B cell (primary cell): ENCODE results near the gene UNC93B1. TPM values are rescaled to one million over a fixed set of nuclear protein-coding genes. Genes with fewer than 3 reads are reported as not detected.

Experiments used
- ATAC-seq: fragments of 200-7000 bp; cut with Tn5 transposase; one replicate; pipeline ENCODE4 v1.10.0; 2021; ENCODE audit warnings: low read depth, mild to moderate bottlenecking, moderate number of reproducible peaks, moderate library complexity
- CTCF ChIA-PET: fragments of 350-600 bp; sonication (Branson Sonifier 250); formaldehyde crosslinking; loops from one replicate; lab custom pipeline; 2021; ENCODE audit warnings: antibody characterized with exemption, inconsistent platforms; lab: Charles Lee
- POLR2A ChIA-PET: fragments of 350-600 bp; sonication (Branson Sonifier 250); formaldehyde crosslinking; loops from one replicate; lab custom pipeline; 2021; ENCODE audit warnings: antibody characterized with exemption; lab: Charles Lee
- DNase-seq: peaks from one replicate; pipeline ENCODE4 v3.0.0; 2013
- H2AFZ ChIP-seq: 2 replicates; pipeline ENCODE4 v1.6.1; 2012; ENCODE audit warnings: mild to moderate bottlenecking, low read depth, low read length; ENCODE audit not compliant: insufficient read depth, poor library complexity, severe bottlenecking
- H3K27ac ChIP-seq, 2 donors: 1 replicate in 1 of 2; 2 replicates in 1 of 2; pipeline ENCODE4 v1.5.1; 2012 to 2013; ENCODE audit warnings: low read length in 2 of 2, mild to moderate bottlenecking in 2 of 2, moderate library complexity in 1 of 2
- H3K27me3 ChIP-seq, 4 experiments: fragments of 200-600 bp in 1 of 4; sonication (generic) in 1 of 4; replicated peaks in 1 of 4; 1 replicate in 2 of 4; 2 replicates in 2 of 4; pipeline versions ENCODE4 v1.6.1 to v1.7.0; 2013 to 2016; ENCODE audit warnings: low read length in 3 of 4, mild to moderate bottlenecking in 2 of 4, mixed read lengths in 1 of 4, moderate library complexity in 1 of 4; ENCODE audit not compliant: insufficient read depth in 4 of 4, control insufficient read depth in 3 of 4; ENCODE audit errors: control extremely low read depth in 1 of 4
- H3K36me3 ChIP-seq, 2 experiments: replicated peaks in 1 of 2; 1 replicate in 1 of 2; 2 replicates in 1 of 2; pipeline versions ENCODE4 v1.6.1 to v1.7.1; 2013; ENCODE audit warnings: low read length in 1 of 2; ENCODE audit not compliant: insufficient read depth in 2 of 2, control insufficient read depth in 1 of 2; ENCODE audit errors: control extremely low read depth in 1 of 2, extremely low read depth in 1 of 2
- H3K4me1 ChIP-seq, 2 donors: fragments of 200-600 bp in 1 of 2; sonication (generic) in 1 of 2; 1 replicate in 1 of 2; 2 replicates in 1 of 2; pipeline versions ENCODE4 v1.5.1 to v1.6.1; 2013 to 2017; ENCODE audit warnings: low read length in 2 of 2; ENCODE audit not compliant: control insufficient read depth in 2 of 2, insufficient read depth in 2 of 2
- H3K4me2 ChIP-seq: replicated peaks from 2 replicates; pipeline ENCODE3; 2012; ENCODE audit warnings: mild to moderate bottlenecking, low read depth, low read length; ENCODE audit not compliant: poor library complexity, severe bottlenecking
- H3K4me3 ChIP-seq, 5 experiments: fragments of 200-600 bp in 1 of 5; sonication (generic) in 1 of 5; 1 replicate in 3 of 5; 2 replicates in 2 of 5; pipeline versions ENCODE4 v1.5.1 to v1.7.0; 2011 to 2016; ENCODE audit warnings: low read length in 4 of 5, mild to moderate bottlenecking in 4 of 5, low read depth in 2 of 5, control low read depth in 1 of 5, moderate library complexity in 1 of 5; ENCODE audit not compliant: insufficient read depth in 1 of 5; ENCODE audit errors: control extremely low read depth in 1 of 5, extremely low read depth in 1 of 5
- H3K79me2 ChIP-seq: fragments of 200-600 bp; sonication (generic); one replicate; pipeline ENCODE4 v1.6.0; 2016; ENCODE audit warnings: low read length; ENCODE audit not compliant: control insufficient read depth, insufficient read depth
- H3K9ac ChIP-seq: fragments of 200-600 bp; sonication (generic); 2 replicates; pipeline ENCODE4 v1.6.1; 2017; ENCODE audit warnings: mild to moderate bottlenecking, low read length, moderate library complexity
- H3K9me3 ChIP-seq, 3 donors: one replicate each; pipeline versions ENCODE4 v1.6.1 to v1.7.1; 2013; ENCODE audit warnings: low read length in 2 of 3; ENCODE audit not compliant: control insufficient read depth in 2 of 3, insufficient read depth in 1 of 3; ENCODE audit errors: control extremely low read depth in 1 of 3
- H4K20me1 ChIP-seq: 2 replicates; pipeline ENCODE4 v1.6.0; 2012; ENCODE audit warnings: mild to moderate bottlenecking, low read length; ENCODE audit not compliant: insufficient read depth, control insufficient read depth, poor library complexity, severe bottlenecking
- H3K27ac Mint-ChIP-seq: one replicate; pipeline ENCODE4 v1.8.0; 2021; ENCODE audit warnings: mixed read lengths
- H3K27me3 Mint-ChIP-seq: one replicate; pipeline ENCODE4 v1.8.0; 2021; ENCODE audit warnings: mixed read lengths
- H3K4me1 Mint-ChIP-seq: one replicate; pipeline ENCODE4 v1.8.0; 2021; ENCODE audit warnings: mixed read lengths
- H3K4me3 Mint-ChIP-seq: one replicate; pipeline ENCODE4 v1.8.0; 2021; ENCODE audit warnings: mixed read lengths
- H3K9me3 Mint-ChIP-seq: one replicate; pipeline ENCODE4 v1.8.0; 2022; ENCODE audit warnings: mixed read lengths; ENCODE audit not compliant: insufficient read depth
- EZH2 ChIP-seq: IDR thresholded peaks from 2 replicates; pipeline ENCODE4 v1.6.1; 2012; ENCODE audit warnings: borderline replicate concordance, low read depth, mild to moderate bottlenecking, moderate library complexity, low read length; ENCODE audit not compliant: insufficient read depth, poor library complexity, severe bottlenecking
- WGBS: methylation state at CpG from one replicate; pipeline ENCODE4 v1.1.5; 2013; ENCODE audit warnings: missing lambda C conversion rate; ENCODE audit not compliant: insufficient coverage; 5-methylcytosine and 5-hydroxymethylcytosine counted together
- intact Hi-C: fragments of 100-400 bp; cut with micrococcal nuclease; formaldehyde crosslinking; loops from one replicate; pipeline ENCODE4 v1.10.0; 2022
- polyA plus RNA-seq: library from polyadenylated mRNA; depleted of rRNA; stranded (reverse); fragments of >200 nt; gene quantifications from 2 replicates; pipeline ENCODE4 v1.2.3, GENCODE V29; 2012
- total RNA-seq, 2 donors: library from RNA; stranded (reverse); fragments of 120-200 nt in 1 of 2; gene quantifications; 1 replicate in 1 of 2; 2 replicates in 1 of 2; pipeline versions ENCODE4 v1.2.3 to v1.2.4, GENCODE V29; 2013 to 2022
- TF ChIP-seq, protein P1 (sequence below): fragments of 200-600 bp; IDR thresholded peaks from one replicate; pipeline ENCODE4 v1.8.0; 2022; ENCODE audit warnings: antibody characterized with exemption, mild to moderate bottlenecking

The UNC93B1 gene
- total and polyA plus RNA-seq, 2 donors (not counting 1 experiment from before 2014, with no cell fraction given), result 114 to 308 TPM

- no peak overlapping the region for H3K4me3 ChIP-seq
- H3K4me1 ChIP-seq, result no peaks in the 10 kb centered on the region
- no peaks in the 10 kb centered on the region for H3K9me3 Mint-ChIP-seq
- H3K4me2 ChIP-seq, result no peak overlapping the region
- ATAC-seq (no peak), DNase-seq (no peak)
- TF ChIP-seq EZH2, result no peak
- TF ChIP-seq, protein P1, sequence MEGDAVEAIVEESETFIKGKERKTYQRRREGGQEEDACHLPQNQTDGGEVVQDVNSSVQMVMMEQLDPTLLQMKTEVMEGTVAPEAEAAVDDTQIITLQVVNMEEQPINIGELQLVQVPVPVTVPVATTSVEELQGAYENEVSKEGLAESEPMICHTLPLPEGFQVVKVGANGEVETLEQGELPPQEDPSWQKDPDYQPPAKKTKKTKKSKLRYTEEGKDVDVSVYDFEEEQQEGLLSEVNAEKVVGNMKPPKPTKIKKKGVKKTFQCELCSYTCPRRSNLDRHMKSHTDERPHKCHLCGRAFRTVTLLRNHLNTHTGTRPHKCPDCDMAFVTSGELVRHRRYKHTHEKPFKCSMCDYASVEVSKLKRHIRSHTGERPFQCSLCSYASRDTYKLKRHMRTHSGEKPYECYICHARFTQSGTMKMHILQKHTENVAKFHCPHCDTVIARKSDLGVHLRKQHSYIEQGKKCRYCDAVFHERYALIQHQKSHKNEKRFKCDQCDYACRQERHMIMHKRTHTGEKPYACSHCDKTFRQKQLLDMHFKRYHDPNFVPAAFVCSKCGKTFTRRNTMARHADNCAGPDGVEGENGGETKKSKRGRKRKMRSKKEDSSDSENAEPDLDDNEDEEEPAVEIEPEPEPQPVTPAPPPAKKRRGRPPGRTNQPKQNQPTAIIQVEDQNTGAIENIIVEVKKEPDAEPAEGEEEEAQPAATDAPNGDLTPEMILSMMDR, result no peak
- H3K79me2 ChIP-seq, result no peaks in the 10 kb centered on the region
- H3K27ac ChIP-seq, result no peak overlapping the region
- no peaks in the 10 kb centered on the region for H4K20me1 ChIP-seq
- peaks cover 6% of the 10 kb centered on the region for H3K27me3 Mint-ChIP-seq
- no peaks in the 10 kb centered on the region for H3K27me3 ChIP-seq
- no peak overlapping the region for H3K27ac Mint-ChIP-seq
- POLR2A ChIA-PET, result no interaction called here
- CTCF ChIA-PET, result no interaction called here
- no peak overlapping the region for H3K4me3 Mint-ChIP-seq
- intact Hi-C loops, result no loop called here
- WGBS, result 74% methylated on average over 27 of the region's 27 CpGs
- H3K36me3 ChIP-seq, result no peaks in the 10 kb centered on the region
- H3K9ac ChIP-seq, result no peak overlapping the region
- no peaks in the 10 kb centered on the region for H3K4me1 Mint-ChIP-seq
- H2AFZ ChIP-seq, result no peak overlapping the region
- H3K9me3 ChIP-seq, result no peaks in the 10 kb centered on the region
Observed at GRCh38 chr11:68021167-68021787, 17.4 kb upstream of the UNC93B1 start.

GRCh38 chr11:68020575-68020974 lies 16.7 kb upstream of the UNC93B1 start:
- intact Hi-C loops, result no loop called here

More at GRCh38 chr11:68020575-68020974, 16.7 kb upstream of the UNC93B1 start:
- peaks cover 6% of the 10 kb centered on the region for H3K27me3 Mint-ChIP-seq
- Histone ChIP-seq H3K4me3 (no peak overlapping the region), H2AFZ (no peak overlapping the region), H3K36me3 (no peaks in the 10 kb centered on the region), H3K79me2 (no peaks in the 10 kb centered on the region), H3K9ac (no peak overlapping the region), H3K4me2 (no peak overlapping the region), H3K27ac (no peak overlapping the region), H3K27me3 (no peaks in the 10 kb centered on the region), H4K20me1 (no peaks in the 10 kb centered on the region), H3K9me3 (no peaks in the 10 kb centered on the region), H3K4me1 (no peaks in the 10 kb centered on the region)
- no peaks in the 10 kb centered on the region for H3K4me1 Mint-ChIP-seq
- POLR2A ChIA-PET, result no interaction called here
- no peak for TF ChIP-seq EZH2
- TF ChIP-seq, protein P1, result no peak
- H3K9me3 Mint-ChIP-seq, result no peaks in the 10 kb centered on the region
- no peak for DNase-seq
- no peak overlapping the region for H3K27ac Mint-ChIP-seq
- no peak overlapping the region for H3K4me3 Mint-ChIP-seq
- 69% methylated on average over 11 of the region's 11 CpGs for WGBS
- CTCF ChIA-PET, result interaction anchor here (0.6 to 1.6 kb wide), 2 partner anchors 10 to 426 kb away, joined by 3 to 5 read pairs; no protein-coding TSS in a partner anchor
- ATAC-seq, result no peak
